Body of pancreas (tissue), 4 donors: ENCODE data around the gene MYOZ2. TPM values are rescaled to one million over a fixed set of nuclear protein-coding genes. Genes with fewer than 3 reads are reported as not detected.

ENCODE experiments used
- ATAC-seq: fragments of 150-250 bp; one replicate; pipeline ENCODE4 v1.9.1; 2016
- DNase-seq, 4 donors: peaks; one replicate each; pipeline ENCODE4 v3.0.0-alpha.2; 2019
- H3K27ac ChIP-seq, 4 donors: fragments of 200-600 bp; sonication (generic); 1 replicate in 3 of 4; 2 replicates in 1 of 4; pipeline versions ENCODE4 v1.5.1 to v1.6.1; 2016 to 2019; ENCODE audit warnings: mild to moderate bottlenecking in 1 of 4, mixed read lengths in 1 of 4, moderate library complexity in 1 of 4
- H3K27me3 ChIP-seq, 2 donors: fragments of 200-600 bp; sonication (generic); one replicate each; pipeline ENCODE4 v1.6.0; 2016; ENCODE audit warnings: mild to moderate bottlenecking in 1 of 2
- H3K36me3 ChIP-seq, 2 donors: fragments of 200-600 bp; sonication (generic); replicated peaks in 1 of 2; 2 replicates each; pipeline ENCODE4 v1.5.1; 2016; ENCODE audit warnings: low read depth in 2 of 2; ENCODE audit not compliant: insufficient read depth in 1 of 2
- H3K4me1 ChIP-seq: fragments of 200-600 bp; sonication (generic); one replicate; pipeline ENCODE4 v1.6.0; 2016
- H3K4me3 ChIP-seq, 2 donors: fragments of 200-600 bp; sonication (generic); 1 replicate in 1 of 2; 2 replicates in 1 of 2; pipeline ENCODE4 v1.5.1; 2016 to 2019
- H3K9me3 ChIP-seq, 3 donors: fragments of 200-600 bp; sonication (generic); 1 replicate in 2 of 3; 2 replicates in 1 of 3; pipeline ENCODE4 v1.5.1; 2016
- POLR2A ChIP-seq, 3 donors: fragments of 450-650 bp; IDR thresholded peaks; one replicate each; pipeline ENCODE4 v1.6.1; 2016; ENCODE audit warnings: antibody characterized with exemption in 3 of 3, mild to moderate bottlenecking in 2 of 3
- WGBS, 2 donors: methylation state at CpG; one replicate each; pipeline ENCODE4 v1.1.5; 2017; 5-methylcytosine and 5-hydroxymethylcytosine counted together
- intact Hi-C: fragments of 100-400 bp; cut with DNase I; formaldehyde crosslinking; loops from one replicate; pipeline ENCODE4 v1.15.1; 2023
- total RNA-seq, 2 donors: library from RNA; depleted of rRNA; stranded (reverse); fragments of >200 nt; gene quantifications; one replicate each; pipeline ENCODE4 v1.1.0, GENCODE V29; 2016
- TF ChIP-seq, protein P1 (sequence below), 7 experiments: fragments of 450-650 bp in 4 of 7; fragments of 200-600 bp in 3 of 7; sonication (generic) in 3 of 7; IDR thresholded peaks; one replicate each; pipeline ENCODE4 v1.5.1; 2016 to 2019; ENCODE audit warnings: antibody characterized with exemption in 7 of 7

The MYOZ2 gene
- total RNA-seq, 2 donors from 2014 or later = not detected

DNA sequence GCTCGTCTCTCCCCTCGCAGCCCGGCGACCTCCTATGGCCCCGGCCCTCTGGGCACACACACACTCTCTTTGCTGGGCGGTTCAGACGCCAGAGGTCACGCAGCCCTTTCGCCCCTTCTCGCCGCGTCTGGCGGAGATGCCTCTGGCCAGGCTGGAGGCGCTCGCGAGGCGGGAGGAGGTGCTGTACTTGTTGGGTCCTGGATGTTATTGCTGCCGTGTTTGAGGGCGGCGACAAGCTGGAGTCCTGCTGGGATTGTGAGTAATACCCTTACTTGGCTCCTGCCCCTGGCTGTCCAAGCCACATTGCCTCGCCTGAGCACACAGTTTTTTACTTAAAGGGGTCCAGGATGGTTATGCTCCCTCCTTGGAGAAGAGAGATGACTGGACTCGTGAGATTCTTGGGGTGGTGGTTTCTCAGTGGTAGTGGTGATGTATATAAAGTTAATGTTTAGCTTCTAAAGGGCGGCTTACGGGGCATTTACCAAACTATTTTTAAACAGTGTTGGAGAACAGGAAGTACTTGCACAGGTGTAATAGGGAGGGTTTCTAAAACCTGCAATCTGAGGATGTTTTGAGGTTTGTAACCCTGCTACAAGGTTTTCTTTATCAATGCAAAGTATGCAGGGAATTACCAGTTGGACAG, 77.5 kb downstream of the MYOZ2 start:
- DNase-seq = peak; percentile 87 to 93 (median 90)
- H3K27me3 ChIP-seq = no peaks in the 10 kb centered on the region
- peak; percentile 71 for ATAC-seq
- H3K27ac ChIP-seq = peak overlapping the region; percentile 96 to 99 (median 98)
- no peaks in the 10 kb centered on the region for H3K9me3 ChIP-seq
- intact Hi-C loops = no loop called here
- peak overlapping the region; percentile 71 to 93 for H3K4me3 ChIP-seq
- WGBS, 2 donors = 0% methylated on average over 9 to 24 of the region's 24 CpGs
- H3K4me1 ChIP-seq = peaks cover 34% of the 10 kb centered on the region
- H3K36me3 ChIP-seq = peaks cover 0 to 2% of the 10 kb centered on the region in 2 donors
- TF ChIP-seq, protein P1, sequence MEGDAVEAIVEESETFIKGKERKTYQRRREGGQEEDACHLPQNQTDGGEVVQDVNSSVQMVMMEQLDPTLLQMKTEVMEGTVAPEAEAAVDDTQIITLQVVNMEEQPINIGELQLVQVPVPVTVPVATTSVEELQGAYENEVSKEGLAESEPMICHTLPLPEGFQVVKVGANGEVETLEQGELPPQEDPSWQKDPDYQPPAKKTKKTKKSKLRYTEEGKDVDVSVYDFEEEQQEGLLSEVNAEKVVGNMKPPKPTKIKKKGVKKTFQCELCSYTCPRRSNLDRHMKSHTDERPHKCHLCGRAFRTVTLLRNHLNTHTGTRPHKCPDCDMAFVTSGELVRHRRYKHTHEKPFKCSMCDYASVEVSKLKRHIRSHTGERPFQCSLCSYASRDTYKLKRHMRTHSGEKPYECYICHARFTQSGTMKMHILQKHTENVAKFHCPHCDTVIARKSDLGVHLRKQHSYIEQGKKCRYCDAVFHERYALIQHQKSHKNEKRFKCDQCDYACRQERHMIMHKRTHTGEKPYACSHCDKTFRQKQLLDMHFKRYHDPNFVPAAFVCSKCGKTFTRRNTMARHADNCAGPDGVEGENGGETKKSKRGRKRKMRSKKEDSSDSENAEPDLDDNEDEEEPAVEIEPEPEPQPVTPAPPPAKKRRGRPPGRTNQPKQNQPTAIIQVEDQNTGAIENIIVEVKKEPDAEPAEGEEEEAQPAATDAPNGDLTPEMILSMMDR (IDR thresholded peaks at IDR 0.05) = peak in 4 of 7 experiments; percentile 12 to 32 (median 20)
- TF ChIP-seq POLR2A (IDR thresholded peaks at IDR 0.05) = peak in 1 of 3 donors; percentile 50

DNA sequence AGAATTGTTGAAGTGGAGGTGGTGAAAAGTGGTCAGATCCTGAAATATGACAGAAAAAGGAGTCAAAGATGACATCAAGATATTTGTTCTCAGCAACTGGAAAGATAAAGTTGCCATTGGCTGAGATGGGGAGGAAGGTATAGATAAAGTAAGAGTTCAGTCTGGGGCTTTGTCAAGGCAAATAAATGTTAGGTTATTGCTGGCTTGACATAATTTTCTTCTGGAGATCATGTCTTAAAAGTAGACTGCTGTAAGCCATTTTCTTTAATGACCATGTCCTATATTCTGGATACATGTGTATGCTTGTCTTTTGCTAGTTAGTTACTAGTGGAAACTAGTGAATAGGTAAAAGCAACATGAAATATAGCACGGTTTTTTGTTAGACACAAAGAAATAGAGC, 82.5 kb downstream of the MYOZ2 start:
- DNase-seq (no peak), ATAC-seq (no peak)
- Histone ChIP-seq H3K4me1 (peaks cover 41% of the 10 kb centered on the region), H3K4me3 (no peak overlapping the region), H3K27ac (no peak overlapping the region), H3K27me3 (no peaks in the 10 kb centered on the region), H3K9me3 (no peaks in the 10 kb centered on the region), H3K36me3 (peaks cover 0 to 3% of the 10 kb centered on the region in 2 donors)
- no peak for TF ChIP-seq POLR2A (IDR thresholded peaks at IDR 0.05)
- TF ChIP-seq, protein P1 (IDR thresholded peaks at IDR 0.05) = no peak
- intact Hi-C loops = no loop called here
- 94 to 97% methylated on average over 1 of the region's 1 CpG for WGBS, 2 donors

DNA sequence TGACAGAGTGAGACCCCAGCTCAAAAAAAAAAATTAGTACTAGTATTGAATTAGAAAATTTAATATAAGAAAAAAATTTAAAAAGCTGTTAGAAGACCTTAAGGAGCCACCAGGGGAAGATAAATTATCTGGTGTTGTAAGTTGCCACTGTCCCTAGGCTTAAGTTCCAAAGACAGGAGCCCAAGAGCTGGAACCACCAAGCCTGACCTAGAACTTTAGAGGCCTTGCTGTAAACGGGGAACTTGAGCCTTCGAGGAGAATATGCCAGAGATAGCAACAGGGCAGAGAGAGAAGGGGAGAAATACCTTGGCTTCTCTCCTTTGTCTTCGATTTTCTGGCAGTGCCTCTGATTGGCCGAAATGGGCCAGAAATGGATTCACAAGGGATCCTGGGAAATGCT, 85.8 kb downstream of the MYOZ2 start:
- WGBS, 2 donors = 76 to 93% methylated on average over 4 of the region's 4 CpGs

DNA sequence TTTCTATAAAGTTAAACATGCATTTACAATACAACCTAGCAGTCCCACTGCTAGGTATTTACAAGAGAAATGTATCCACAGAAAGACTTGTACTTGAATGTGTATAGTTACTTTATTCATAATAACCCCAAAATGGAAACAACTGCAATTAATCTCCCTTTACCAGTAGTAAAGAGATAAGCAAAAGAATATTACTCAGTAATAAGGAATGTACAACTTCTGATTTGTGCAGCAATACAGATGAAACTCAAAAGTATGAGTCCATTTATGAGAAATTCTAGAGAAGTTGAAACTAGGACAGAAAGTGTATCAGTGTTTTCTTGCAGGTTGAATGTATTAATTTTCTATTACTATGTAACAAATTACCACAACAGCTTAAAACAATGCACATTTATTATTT, 92.1 kb downstream of the MYOZ2 start:
- no peaks in the 10 kb centered on the region for H3K9me3 ChIP-seq
- no peaks in the 10 kb centered on the region for H3K27me3 ChIP-seq
- no peak overlapping the region for H3K27ac ChIP-seq
- H3K36me3 ChIP-seq = no peaks in the 10 kb centered on the region
- peaks cover 3% of the 10 kb centered on the region for H3K4me1 ChIP-seq
- DNase-seq = no peak
- TF ChIP-seq, protein P1 (IDR thresholded peaks at IDR 0.05) = no peak
- TF ChIP-seq POLR2A (IDR thresholded peaks at IDR 0.05) = no peak
- intact Hi-C loops = no loop called here
- no peak for ATAC-seq
- H3K4me3 ChIP-seq = no peak overlapping the region

More for the DNA sequence above, 85.8 kb downstream of the MYOZ2 start:
- TF ChIP-seq POLR2A (IDR thresholded peaks at IDR 0.05) = no peak
- TF ChIP-seq, protein P1 (IDR thresholded peaks at IDR 0.05) = no peak
- ATAC-seq = no peak
- Histone ChIP-seq H3K27ac (no peak overlapping the region), H3K4me1 (peaks cover 29% of the 10 kb centered on the region), H3K27me3 (no peaks in the 10 kb centered on the region), H3K4me3 (no peak overlapping the region), H3K36me3 (peaks cover 0 to 3% of the 10 kb centered on the region in 2 donors), H3K9me3 (no peaks in the 10 kb centered on the region)
- DNase-seq = no peak
- intact Hi-C loops = no loop called here

DNA sequence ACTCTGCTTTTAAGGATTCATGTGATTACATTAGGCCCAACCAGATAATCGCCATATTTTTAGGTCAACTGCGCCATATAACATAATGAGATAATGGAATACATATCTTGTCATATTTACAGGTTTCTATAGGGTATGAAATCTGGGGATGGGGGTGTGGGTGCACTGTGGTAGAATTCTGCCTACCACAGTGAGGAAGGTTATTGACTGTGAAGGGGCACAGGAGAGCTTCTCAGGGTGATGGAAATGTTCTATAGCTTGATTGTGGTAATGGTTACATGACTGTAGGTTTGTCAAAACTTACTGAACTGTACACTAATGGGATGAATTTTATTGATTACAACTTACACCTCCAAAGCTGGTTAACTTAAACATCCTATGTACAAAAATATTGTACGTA, 92.8 kb downstream of the MYOZ2 start:
- Histone ChIP-seq H3K36me3 (no peaks in the 10 kb centered on the region), H3K27me3 (no peaks in the 10 kb centered on the region), H3K4me3 (no peak overlapping the region), H3K4me1 (peaks cover 9% of the 10 kb centered on the region), H3K27ac (no peak overlapping the region), H3K9me3 (no peaks in the 10 kb centered on the region)
- ATAC-seq (no peak), DNase-seq (no peak)
- TF ChIP-seq, protein P1 (IDR thresholded peaks at IDR 0.05) = no peak
- intact Hi-C loops = no loop called here
- WGBS, 2 donors = 93 to 97% methylated on average over 3 of the region's 3 CpGs
